PC-3 (cell line): ENCODE measurements around the gene OSBPL2.

Experiments
- CTCF ChIP-seq: fragments of 300-600 bp; sonication (generic); conservative IDR thresholded peaks from 2 replicates; pipeline ENCODE4 v1.5.1; 2017; ENCODE audit warnings: antibody characterized with exemption, low read depth, mild to moderate bottlenecking, low read length
- EZH2 ChIP-seq: fragments of 300-600 bp; sonication (generic); IDR thresholded peaks from one replicate; pipeline ENCODE4 v1.6.1; 2017; ENCODE audit warnings: antibody characterized with exemption, mild to moderate bottlenecking, low read length; ENCODE audit not compliant: unreplicated experiment
- EZH2phosphoT487 ChIP-seq: fragments of 300-600 bp; sonication (generic); IDR thresholded peaks from 2 replicates; pipeline ENCODE4 v1.6.1; 2018; ENCODE audit warnings: mild to moderate bottlenecking, antibody characterized with exemption, low read length, borderline replicate concordance

DNA sequence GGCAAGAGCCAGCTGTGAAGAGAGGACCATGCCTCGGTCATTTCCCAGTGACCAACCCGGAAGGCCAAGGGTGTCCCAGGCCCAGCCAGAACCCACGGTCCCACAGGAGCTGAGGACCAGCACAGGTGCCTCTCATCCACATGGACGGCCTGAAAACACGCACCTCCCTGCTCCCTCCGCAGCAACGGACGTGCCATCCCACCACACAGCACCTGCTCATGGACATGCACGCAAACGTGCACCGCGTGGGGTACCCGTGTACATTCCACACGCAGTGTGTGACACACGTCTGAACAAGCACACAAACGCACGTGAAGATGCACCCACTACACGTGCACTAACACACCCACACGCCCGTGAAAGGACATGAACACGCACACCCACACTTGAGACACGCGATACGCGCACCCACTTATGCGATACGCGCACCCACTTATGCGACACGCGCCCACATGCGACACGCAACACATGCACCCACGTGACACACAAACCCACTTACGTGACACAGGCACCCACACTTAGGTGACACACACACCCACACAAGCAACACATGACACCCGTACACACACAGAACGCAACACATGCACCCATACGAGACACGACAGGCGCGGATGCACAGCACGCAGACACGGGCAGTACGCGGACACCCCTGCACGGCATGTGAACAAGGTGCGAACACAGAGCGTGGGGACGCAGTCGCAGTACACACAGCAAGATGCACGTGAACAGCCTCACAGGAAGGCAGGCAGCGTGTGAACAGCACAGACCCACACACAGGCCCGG lies 98.6 kb downstream of the OSBPL2 start:
- no peak for TF ChIP-seq EZH2phosphoT487
- TF ChIP-seq CTCF: no peak
- no peak for TF ChIP-seq EZH2
